MV-4-11 (cell line): ENCODE results near the gene PIN1.

Experiments
- DNase-seq: peaks from one replicate; lab custom pipeline; 2025; lab: John Stamatoyannopoulos, UW

Gene PIN1

DNA sequence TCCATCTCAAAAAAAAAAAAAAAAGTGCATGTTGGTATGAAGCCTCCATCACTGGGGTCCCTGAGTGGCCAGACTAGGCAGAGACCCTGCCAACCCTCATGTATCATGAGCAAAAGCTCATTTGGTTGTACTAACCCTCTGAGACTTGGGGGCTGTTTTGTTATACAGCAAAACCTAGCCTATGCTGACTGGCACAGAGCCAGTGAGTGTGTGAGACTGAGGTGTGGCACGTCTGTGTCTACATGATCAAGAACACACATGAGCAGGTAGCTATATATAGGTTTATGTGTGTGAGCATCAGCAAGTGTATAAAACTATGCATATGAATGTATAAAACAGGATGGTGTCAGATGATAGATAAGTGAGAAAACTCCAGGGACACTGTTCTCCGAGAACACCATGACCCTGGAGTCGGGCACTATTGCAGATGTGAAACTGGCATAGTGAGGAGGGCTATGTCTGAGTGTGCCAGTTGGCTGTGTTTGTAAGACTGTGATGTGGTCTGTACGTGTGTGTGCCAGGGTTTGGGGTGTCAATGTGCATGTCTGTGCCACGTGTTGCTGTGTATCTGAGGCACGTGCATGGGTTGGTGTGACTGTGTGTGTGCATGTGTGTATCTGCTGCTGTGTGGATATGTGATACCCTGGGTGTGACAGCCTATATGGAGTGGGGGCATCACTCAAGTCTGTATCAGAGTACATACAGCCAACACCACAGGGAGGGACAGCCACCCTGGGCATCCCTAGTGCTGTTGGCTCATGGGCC is 56.7 kb downstream of the PIN1 start:
- no peak for DNase-seq
